GM23338 (cell line): ENCODE data around the gene MTX3. TPM values are rescaled to one million over a fixed set of nuclear protein-coding genes. Genes with fewer than 3 reads are reported as not detected.

Experiments
- ATAC-seq: fragments of 200-7000 bp; cut with Tn5 transposase; 3 replicates; pipeline ENCODE4 v1.9.1; 2020
- DNase-seq: peaks from one replicate; pipeline ENCODE4 v3.0.0-alpha.2; 2015; ENCODE audit warnings: low spot score
- H2AFZ ChIP-seq: fragments of 200-600 bp; sonication (generic); 2 replicates; pipeline ENCODE4 v1.8.0; 2016; ENCODE audit warnings: antibody characterized with exemption, mild to moderate bottlenecking, moderate library complexity
- H3F3A ChIP-seq: fragments of 200-600 bp; sonication (generic); replicated peaks from 2 replicates; pipeline ENCODE4 v1.8.0; 2017; ENCODE audit warnings: antibody characterized with exemption, mixed run types, low read depth
- H3K27ac ChIP-seq: fragments of 200-600 bp; sonication (generic); 2 replicates; pipeline ENCODE4 v1.6.1; 2016; ENCODE audit warnings: low read depth
- H3K27me3 ChIP-seq: fragments of 200-600 bp; sonication (generic); 2 replicates; pipeline ENCODE4 v1.8.0; 2016; ENCODE audit warnings: mild to moderate bottlenecking, mixed run types, moderate library complexity; ENCODE audit not compliant: insufficient read depth
- H3K36me3 ChIP-seq: fragments of 200-600 bp; sonication (generic); 2 replicates; pipeline ENCODE4 v1.8.0; 2016; ENCODE audit warnings: mild to moderate bottlenecking; ENCODE audit not compliant: insufficient read depth
- H3K4me1 ChIP-seq: fragments of 200-600 bp; sonication (generic); 2 replicates; pipeline ENCODE4 v1.8.0; 2016; ENCODE audit warnings: mild to moderate bottlenecking, moderate library complexity; ENCODE audit not compliant: insufficient read depth
- H3K4me2 ChIP-seq: fragments of 200-600 bp; sonication (generic); 2 replicates; pipeline ENCODE4 v1.7.1; 2017; ENCODE audit warnings: mixed run types
- H3K4me3 ChIP-seq: fragments of 200-600 bp; sonication (generic); 2 replicates; pipeline ENCODE4 v1.6.1; 2016; ENCODE audit warnings: mixed run types
- H3K79me2 ChIP-seq: fragments of 200-600 bp; sonication (generic); replicated peaks from 2 replicates; pipeline ENCODE4 v1.8.0; 2017; ENCODE audit warnings: mild to moderate bottlenecking; ENCODE audit not compliant: insufficient read depth
- H3K9me2 ChIP-seq: fragments of 200-600 bp; sonication (generic); 2 replicates; pipeline ENCODE4 v1.8.0; 2017; ENCODE audit not compliant: insufficient read depth
- H4K20me1 ChIP-seq: fragments of 200-600 bp; sonication (generic); replicated peaks from 2 replicates; pipeline ENCODE4 v1.8.0; 2017; ENCODE audit warnings: mild to moderate bottlenecking; ENCODE audit not compliant: insufficient read depth
- H3K27ac Mint-ChIP-seq: 2 replicates; pipeline ENCODE4 v1.8.0; 2020; ENCODE audit warnings: inconsistent platforms, mild to moderate bottlenecking, moderate library complexity, mixed read lengths
- H3K27me3 Mint-ChIP-seq: 3 replicates; pipeline ENCODE4 v1.8.0; 2022; ENCODE audit warnings: low read depth, mild to moderate bottlenecking, moderate library complexity, mixed read lengths, inconsistent platforms; ENCODE audit not compliant: insufficient read depth, poor library complexity
- H3K36me3 Mint-ChIP-seq: 3 replicates; pipeline ENCODE4 v1.8.0; 2021; ENCODE audit warnings: low read depth, mild to moderate bottlenecking, inconsistent platforms, moderate library complexity, mixed read lengths
- H3K4me1 Mint-ChIP-seq: 3 replicates; pipeline ENCODE4 v1.8.0; 2020; ENCODE audit warnings: mild to moderate bottlenecking, inconsistent platforms, mixed read lengths
- H3K4me3 Mint-ChIP-seq: 3 replicates; pipeline ENCODE4 v1.8.0; 2021; ENCODE audit warnings: moderate library complexity, mild to moderate bottlenecking, inconsistent platforms, mixed read lengths
- H3K9me3 Mint-ChIP-seq: 3 replicates; pipeline ENCODE4 v1.8.0; 2020; ENCODE audit warnings: moderate library complexity, mild to moderate bottlenecking, inconsistent platforms, mixed read lengths
- CREB1 ChIP-seq: fragments of 250-450 bp; sonication (Bioruptor Pico); IDR thresholded peaks from 2 replicates; pipeline ENCODE4 v1.5.0; 2020; ENCODE audit warnings: low read depth, mild to moderate bottlenecking, moderate library complexity
- CTCF ChIP-seq, 2 experiments: fragments of 200-600 bp in 1 of 2; sonication (generic) in 1 of 2; conservative IDR thresholded peaks; 2 replicates each; pipeline versions ENCODE4 v1.5.1 to v1.6.1; 2016 to 2017; ENCODE audit warnings: antibody characterized with exemption in 2 of 2, low read depth in 2 of 2, mild to moderate bottlenecking in 2 of 2, moderate library complexity in 1 of 2
- ETS1 ChIP-seq: IDR thresholded peaks from 2 replicates; pipeline ENCODE4 v1.6.1; 2016; ENCODE audit warnings: antibody characterized with exemption
- EZH2 ChIP-seq: fragments of 200-600 bp; sonication (generic); IDR thresholded peaks from one replicate; pipeline ENCODE4 v1.8.0; 2017; ENCODE audit warnings: antibody characterized with exemption, mild to moderate bottlenecking, low read depth; ENCODE audit not compliant: unreplicated experiment
- EZH2phosphoT487 ChIP-seq: fragments of 200-600 bp; sonication (generic); IDR thresholded peaks from one replicate; pipeline ENCODE4 v1.8.1; 2018; ENCODE audit warnings: antibody characterized with exemption; ENCODE audit not compliant: unreplicated experiment
- JUNB ChIP-seq: IDR thresholded peaks from one replicate; pipeline ENCODE4 v1.6.1; 2016; ENCODE audit warnings: antibody characterized with exemption; ENCODE audit not compliant: unreplicated experiment
- NANOG ChIP-seq: IDR thresholded peaks from 2 replicates; pipeline ENCODE4 v1.6.1; 2016; ENCODE audit warnings: antibody characterized with exemption, borderline replicate concordance
- POLR2AphosphoS5 ChIP-seq: IDR thresholded peaks from 2 replicates; pipeline ENCODE4 v1.6.1; 2016; ENCODE audit warnings: antibody characterized with exemption, low read depth
- STAT1 ChIP-seq: IDR thresholded peaks from one replicate; pipeline ENCODE4 v1.6.1; 2016; ENCODE audit warnings: antibody characterized with exemption; ENCODE audit not compliant: unreplicated experiment
- ZNF114 ChIP-seq: fragments of 250-450 bp; sonication (Bioruptor Pico); IDR thresholded peaks from 2 replicates; pipeline ENCODE4 v1.5.0; 2020; ENCODE audit warnings: mild to moderate bottlenecking, moderate library complexity
- ZNF331 ChIP-seq: fragments of 250-450 bp; sonication (Bioruptor Pico); IDR thresholded peaks from 2 replicates; pipeline ENCODE4 v1.5.0; 2020; ENCODE audit warnings: low read depth, mild to moderate bottlenecking, moderate library complexity
- ZNF462 ChIP-seq: fragments of 250-450 bp; sonication (Bioruptor Pico); IDR thresholded peaks from 2 replicates; pipeline ENCODE4 v1.5.0; 2020; ENCODE audit warnings: mild to moderate bottlenecking, moderate library complexity
- polyA plus RNA-seq: library from polyadenylated mRNA; unstranded; fragments of >200 nt; fragmentation: Nextera tagmentation; extraction: Ambion mirVana; gene quantifications from 2 replicates; pipeline ENCODE4 v1.2.1, GENCODE V29; 2016
- total RNA-seq: library from RNA; depleted of rRNA; stranded (reverse); fragments of >200 nt; shearing (Covaris generic); gene quantifications from 2 replicates; pipeline ENCODE4 v1.2.3, GENCODE V29; 2014

The MTX3 gene
- total and polyA plus RNA-seq, 2 experiments from 2014 or later: 11.3 to 33.8 TPM

GRCh38 chr5:79982136-79982535 is 8.9 kb downstream of the MTX3 start (continued):
- TF ChIP-seq ETS1: no peak
- no peak for TF ChIP-seq POLR2AphosphoS5

GRCh38 chr5:79976759-79977515 is 14.1 kb downstream of the MTX3 start:
- no peaks in the 10 kb centered on the region for H3K27me3 Mint-ChIP-seq
- Histone ChIP-seq H3K36me3 (peaks cover 10% of the 10 kb centered on the region; the same call in 1 of the 2 replicates), H3K4me3 (no peak overlapping the region), H2AFZ (no peak overlapping the region), H3K4me2 (no peak overlapping the region), H3K27ac (no peak overlapping the region), H3K4me1 (no peaks in the 10 kb centered on the region), H3F3A (no peaks in the 10 kb centered on the region), H3K9me2 (no peaks in the 10 kb centered on the region), H3K79me2 (no peaks in the 10 kb centered on the region), H4K20me1 (no peaks in the 10 kb centered on the region), H3K27me3 (no peaks in the 10 kb centered on the region)
- no peak overlapping the region for H3K4me3 Mint-ChIP-seq
- no peaks in the 10 kb centered on the region for H3K9me3 Mint-ChIP-seq
- DNase-seq (no peak), ATAC-seq (no peak)
- H3K27ac Mint-ChIP-seq: no peak overlapping the region
- H3K4me1 Mint-ChIP-seq: peaks cover 12% of the 10 kb centered on the region; the same call in 2 of the 3 replicates
- peaks cover 33% of the 10 kb centered on the region for H3K36me3 Mint-ChIP-seq
- TF ChIP-seq ZNF462 (CRISPR knock-in tag) (no peak), NANOG (no peak), ZNF114 (CRISPR knock-in tag) (no peak), JUNB (no peak), POLR2AphosphoS5 (no peak), CREB1 (CRISPR knock-in tag) (no peak), EZH2phosphoT487 (no peak), CTCF (conservative IDR thresholded peaks at IDR 0.05; ENCODE audit: low read depth in 2 of 2) (no peak), ZNF331 (CRISPR knock-in tag) (no peak), STAT1 (no peak), EZH2 (no peak)
